GM12878 (cell line): Measurements from ENCODE around the gene ISL1.

ENCODE experiments used
- CTCF ChIP-seq, 3 experiments: IDR thresholded peaks in 2 of 3; conservative IDR thresholded peaks in 1 of 3; 2 replicates each; pipeline ENCODE4 v1.5.1; 2011; ENCODE audit warnings: low read depth in 3 of 3, low read length in 3 of 3, mild to moderate bottlenecking in 3 of 3, control low read depth in 2 of 3, moderate library complexity in 2 of 3, inconsistent platforms in 1 of 3, mixed read lengths in 1 of 3; ENCODE audit not compliant: control insufficient read depth in 2 of 3, insufficient read depth in 1 of 3; ENCODE audit errors: extremely low read depth in 1 of 3
- EP300 ChIP-seq, 2 experiments: fragments of 150-350 bp in 1 of 2; IDR thresholded peaks; 2 replicates each; pipeline ENCODE4 v1.6.1; 2011 to 2012; ENCODE audit warnings: low read depth in 2 of 2, low read length in 2 of 2, borderline replicate concordance in 1 of 2, improper control_type of control experiment in 1 of 2, inconsistent platforms in 1 of 2; ENCODE audit not compliant: control insufficient read depth in 1 of 2
- GABPA ChIP-seq: IDR thresholded peaks from 2 replicates; pipeline ENCODE4 v1.6.1; 2014; ENCODE audit warnings: antibody characterized with exemption, low read depth, mild to moderate bottlenecking, inconsistent platforms
- MYC ChIP-seq: IDR thresholded peaks from 2 replicates; pipeline ENCODE4 v1.6.1; 2011; ENCODE audit warnings: mild to moderate bottlenecking, low read length, moderate library complexity, inconsistent platforms; ENCODE audit not compliant: insufficient read depth, insufficient replicate concordance, insufficient read length, severe bottlenecking
- NFIC ChIP-seq: IDR thresholded peaks from 2 replicates; pipeline ENCODE4 v1.6.1; 2012; ENCODE audit warnings: low read depth, mild to moderate bottlenecking, inconsistent platforms, low read length, moderate library complexity
- NFYB ChIP-seq: IDR thresholded peaks from 2 replicates; pipeline ENCODE4 v1.6.1; 2011; ENCODE audit warnings: low read depth, mild to moderate bottlenecking, low read length, improper control_type of control experiment, moderate library complexity; ENCODE audit not compliant: insufficient read depth
- RAD21 ChIP-seq: IDR thresholded peaks from 2 replicates; pipeline ENCODE4 v1.6.1; 2011; ENCODE audit warnings: mild to moderate bottlenecking, low read depth, low read length, moderate library complexity; ENCODE audit not compliant: insufficient read depth
- RFX5 ChIP-seq: IDR thresholded peaks from 2 replicates; pipeline ENCODE4 v1.6.1; 2011; ENCODE audit warnings: low read depth, low read length, improper control_type of control experiment
- SUZ12 ChIP-seq: fragments of 200-600 bp; sonication (generic); IDR thresholded peaks from one replicate; pipeline ENCODE4 v1.6.1; 2018; ENCODE audit warnings: antibody characterized with exemption, mild to moderate bottlenecking; ENCODE audit not compliant: unreplicated experiment
- TCF12 ChIP-seq: IDR thresholded peaks from 2 replicates; pipeline ENCODE4 v1.6.1; 2011; ENCODE audit warnings: low read depth, mild to moderate bottlenecking, low read length
- USF2 ChIP-seq: IDR thresholded peaks from 2 replicates; pipeline ENCODE4 v1.6.1; 2011; ENCODE audit warnings: low read depth, low read length, improper control_type of control experiment, borderline replicate concordance
- ZBTB40 ChIP-seq: fragments of 450-650 bp; IDR thresholded peaks from 2 replicates; pipeline ENCODE4 v1.6.1; 2016; ENCODE audit warnings: mild to moderate bottlenecking, moderate library complexity, borderline replicate concordance

DNA sequence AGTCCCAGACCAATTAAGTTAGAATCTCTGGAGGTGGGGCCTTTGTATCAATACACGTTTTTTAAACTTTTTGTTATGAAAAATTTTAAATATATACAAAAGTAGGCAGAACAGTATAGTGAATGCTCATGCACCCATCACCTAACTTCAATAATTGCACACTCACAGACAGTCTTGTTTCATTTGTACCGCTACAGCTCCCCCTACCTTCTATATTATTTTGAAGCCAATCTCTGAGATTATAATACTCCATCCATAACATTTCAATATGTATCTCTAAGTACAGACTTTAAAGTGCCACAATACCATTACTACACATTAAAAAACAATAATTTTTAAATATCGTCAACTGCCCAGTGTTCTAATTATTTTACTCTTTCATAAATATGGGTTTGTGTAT is 32.9 kb downstream of the ISL1 start:
- TF ChIP-seq MYC (no peak), RAD21 (no peak), ZBTB40 (no peak), NFIC (no peak), SUZ12 (no peak), CTCF (IDR thresholded peaks at IDR 0.05 in 2 of 3, conservative IDR thresholded peaks at IDR 0.05 in 1 of 3; ENCODE audit: control insufficient read depth in 2 of 3, extremely low read depth in 1 of 3, insufficient read depth in 1 of 3, low read depth in 3 of 3, low read length in 3 of 3) (no peak; a peak in 1 of 6 replicates), NFYB (no peak), RFX5 (no peak), TCF12 (no peak), USF2 (no peak), GABPA (no peak), EP300 (IDR thresholded peaks at IDR 0.05; ENCODE audit: borderline replicate concordance in 1 of 2, control insufficient read depth in 1 of 2, low read depth in 2 of 2, low read length in 2 of 2) (no peak)
